Suprapubic skin (tissue), 4 donors: Measurements from ENCODE around the gene SCN4A. TPM values are rescaled to one million over a fixed set of nuclear protein-coding genes. Genes with fewer than 3 reads are reported as not detected.
"Not testable (repeated sequence)": the region's sequence is repeated elsewhere in the genome, so short reads cannot be mapped to it uniquely, and the experiment has no call there.

Experiments used
- DNase-seq, 2 donors: peaks; one replicate each; pipeline ENCODE4 v3.0.0-alpha.2; 2019; ENCODE audit warnings: low spot score in 2 of 2
- H3K27ac ChIP-seq: fragments of 200-600 bp; sonication (generic); one replicate; pipeline ENCODE4 v1.5.1; 2019
- H3K27me3 ChIP-seq: fragments of 200-600 bp; sonication (generic); one replicate; pipeline ENCODE4 v1.5.1; 2019
- H3K36me3 ChIP-seq: fragments of 200-600 bp; sonication (generic); one replicate; pipeline ENCODE4 v1.5.1; 2019
- H3K4me1 ChIP-seq: fragments of 200-600 bp; sonication (generic); one replicate; pipeline ENCODE4 v1.5.1; 2019
- H3K4me3 ChIP-seq: fragments of 200-600 bp; sonication (generic); one replicate; pipeline ENCODE4 v1.5.1; 2019; ENCODE audit warnings: mild to moderate bottlenecking
- H3K9me3 ChIP-seq: fragments of 200-600 bp; sonication (generic); one replicate; pipeline ENCODE4 v1.5.1; 2019
- CTCF ChIP-seq, 2 donors: fragments of 200-600 bp in 1 of 2; fragments of 450-650 bp in 1 of 2; sonication (generic) in 1 of 2; IDR thresholded peaks; one replicate each; pipeline ENCODE4 v1.5.1; 2016 to 2019; ENCODE audit warnings: antibody characterized with exemption in 2 of 2, mild to moderate bottlenecking in 1 of 2, moderate library complexity in 1 of 2
- EP300 ChIP-seq: sonication (generic); formaldehyde crosslinking; IDR thresholded peaks from one replicate; pipeline ENCODE4 v1.6.1; 2017; ENCODE audit warnings: antibody characterized with exemption
- POLR2A ChIP-seq, 2 donors: fragments of 450-650 bp; IDR thresholded peaks; one replicate each; pipeline ENCODE4 v1.6.1; 2017; ENCODE audit warnings: antibody characterized with exemption in 2 of 2, mild to moderate bottlenecking in 2 of 2, moderate library complexity in 2 of 2
- POLR2AphosphoS5 ChIP-seq, 3 donors: sonication (generic); formaldehyde crosslinking; IDR thresholded peaks; one replicate each; pipeline ENCODE4 v1.6.1; 2017; ENCODE audit warnings: antibody characterized with exemption in 3 of 3
- WGBS: methylation state at CpG from one replicate; pipeline ENCODE4 v1.1.5; 2018; 5-methylcytosine and 5-hydroxymethylcytosine counted together
- total RNA-seq, 4 donors: library from RNA; depleted of rRNA; stranded (reverse); fragments of >200 nt; gene quantifications; one replicate each; pipeline ENCODE4 v1.1.0, GENCODE V29; 2016

Gene SCN4A
- total RNA-seq, 4 donors from 2014 or later = 0.45 to 4.5 (median 1.6) TPM

GRCh38 chr17:63984651-63985386, 12.1 kb upstream of the SCN4A start:
- TF ChIP-seq CTCF (IDR thresholded peaks at IDR 0.05) (no peak), POLR2A (IDR thresholded peaks at IDR 0.05) (no peak), POLR2AphosphoS5 (IDR thresholded peaks at IDR 0.05) (peak in 1 of 3 donors; percentile 34), EP300 (no peak)
- peaks cover 61% of the 10 kb centered on the region for H3K4me1 ChIP-seq
- WGBS = 22% methylated on average over 4 of the region's 16 CpGs

DNA sequence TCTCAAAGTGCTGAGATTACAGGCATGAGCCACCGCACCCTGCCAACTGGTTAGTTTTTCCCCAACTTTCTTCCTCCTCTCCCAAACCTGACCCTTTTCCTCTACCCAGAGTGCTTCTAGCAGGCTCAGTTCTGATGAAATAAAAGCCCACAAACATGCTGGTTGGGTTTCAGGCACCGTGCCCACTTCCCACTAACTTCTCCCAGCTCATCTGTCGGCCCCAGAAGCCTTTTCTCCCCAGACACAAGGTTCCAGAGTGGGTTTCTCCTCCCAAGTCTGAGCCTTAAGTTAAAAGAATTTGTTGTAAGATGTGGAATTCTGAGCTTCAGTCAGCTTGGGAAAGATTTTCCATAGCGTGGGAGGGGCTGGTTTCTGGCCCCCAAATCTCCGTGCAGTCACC, 11.5 kb upstream of the SCN4A start:
- H3K4me3 ChIP-seq = no peak overlapping the region
- H3K36me3 ChIP-seq = no peaks in the 10 kb centered on the region
- no peaks in the 10 kb centered on the region for H3K9me3 ChIP-seq
- DNase-seq = no peak
- peaks cover 4% of the 10 kb centered on the region for H3K27me3 ChIP-seq
- 57% methylated on average over 4 of the region's 5 CpGs for WGBS
- no peak for TF ChIP-seq CTCF (IDR thresholded peaks at IDR 0.05)
- no peak for TF ChIP-seq EP300
- TF ChIP-seq POLR2AphosphoS5 (IDR thresholded peaks at IDR 0.05) = no peak
- TF ChIP-seq POLR2A (IDR thresholded peaks at IDR 0.05) = no peak
- peak overlapping the region; percentile 52 for H3K27ac ChIP-seq
- peaks cover 61% of the 10 kb centered on the region for H3K4me1 ChIP-seq

More at GRCh38 chr17:63984651-63985386, 12.1 kb upstream of the SCN4A start:
- H3K36me3 ChIP-seq = no peaks in the 10 kb centered on the region
- H3K4me3 ChIP-seq = no peak overlapping the region
- peak overlapping the region; percentile 52 for H3K27ac ChIP-seq
- peak in 1 of 2 donors; percentile 84 for DNase-seq
- no peaks in the 10 kb centered on the region for H3K9me3 ChIP-seq
- peaks cover 10% of the 10 kb centered on the region for H3K27me3 ChIP-seq

GRCh38 chr17:63983320-63983719, 10.6 kb upstream of the SCN4A start:
- no peak overlapping the region for H3K27ac ChIP-seq
- DNase-seq = peak in 1 of 2 donors; percentile 67
- peaks cover 53% of the 10 kb centered on the region for H3K4me1 ChIP-seq
- WGBS = 76% methylated on average over 5 of the region's 7 CpGs
- no peak overlapping the region for H3K4me3 ChIP-seq
- no peaks in the 10 kb centered on the region for H3K27me3 ChIP-seq
- H3K9me3 ChIP-seq = no peaks in the 10 kb centered on the region
- H3K36me3 ChIP-seq = no peaks in the 10 kb centered on the region
- TF ChIP-seq CTCF (IDR thresholded peaks at IDR 0.05) (no peak), EP300 (no peak), POLR2A (IDR thresholded peaks at IDR 0.05) (no peak), POLR2AphosphoS5 (IDR thresholded peaks at IDR 0.05) (no peak)

DNA sequence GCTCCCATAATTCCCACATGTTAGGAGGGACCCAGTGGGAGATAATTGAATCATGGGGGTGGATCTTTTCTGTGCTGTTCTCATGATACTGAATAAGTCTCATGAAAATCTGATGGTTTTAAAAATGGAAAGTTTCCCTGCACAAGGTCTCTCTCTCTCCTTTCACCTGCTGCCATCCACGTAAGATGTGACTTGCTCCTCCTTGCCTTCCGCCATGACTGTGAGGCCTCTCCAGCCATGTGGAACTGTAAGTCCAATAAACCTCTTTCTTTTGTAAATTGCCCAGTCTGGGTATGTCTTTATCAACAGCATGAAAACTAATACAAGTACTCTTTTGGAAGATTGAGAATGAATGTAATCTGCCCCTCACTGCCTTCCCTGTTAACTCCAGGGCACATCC, 9.9 kb upstream of the SCN4A start:
- H3K4me3 ChIP-seq, H3K9me3 ChIP-seq, H3K27me3 ChIP-seq, DNase-seq, H3K36me3 ChIP-seq, H3K27ac ChIP-seq: not testable (repeated sequence)
- peaks cover 53% of the 10 kb centered on the region for H3K4me1 ChIP-seq
- WGBS = 95% methylated on average over 2 of the region's 2 CpGs

DNA sequence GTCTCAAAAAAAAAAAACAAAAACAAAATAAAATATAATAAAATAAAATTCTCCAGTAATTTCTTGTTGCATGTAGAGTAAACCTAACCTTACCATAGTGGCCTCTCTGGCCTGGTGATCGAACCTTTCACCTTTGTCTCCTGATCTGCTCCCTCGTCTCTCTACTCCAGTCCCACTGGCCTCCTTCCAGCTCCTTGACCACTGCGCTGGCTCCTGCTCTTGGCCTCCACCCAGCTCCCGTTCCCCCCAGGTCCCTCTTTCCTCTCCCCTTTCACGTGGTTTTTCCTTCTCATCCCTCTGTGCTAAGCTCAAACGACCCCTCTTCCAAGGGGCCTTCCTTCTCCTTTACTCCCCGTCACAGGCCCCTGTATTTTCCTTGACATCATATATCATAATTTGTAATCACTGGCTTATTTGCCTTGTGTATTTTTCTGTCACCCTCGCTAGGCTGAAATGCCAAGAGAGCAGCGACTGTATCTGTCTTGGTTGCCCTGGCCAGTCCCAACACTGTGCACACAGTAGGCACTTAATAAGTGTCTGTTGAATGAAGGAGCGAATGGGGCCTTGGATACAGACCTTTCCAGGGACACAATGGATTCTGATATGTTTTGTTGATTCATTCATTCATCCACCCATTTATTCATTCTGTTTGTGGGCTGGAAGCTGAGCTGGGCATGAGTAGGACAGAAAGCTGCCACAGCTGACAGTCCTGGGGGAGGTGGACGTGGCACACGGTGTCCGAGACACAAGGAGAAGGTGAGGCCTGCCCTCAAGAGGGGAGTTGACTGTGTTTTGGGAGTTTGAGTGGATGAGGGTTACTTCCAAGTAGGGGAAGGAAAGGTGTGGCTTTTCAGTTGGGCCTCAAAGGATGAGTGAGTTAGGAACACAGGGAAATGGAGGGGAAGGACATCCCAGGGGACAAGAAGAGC, 5.8 kb upstream of the SCN4A start:
- WGBS = 83% methylated on average over 13 of the region's 13 CpGs

More for the DNA sequence above, 5.8 kb upstream of the SCN4A start:
- no peak overlapping the region for H3K27ac ChIP-seq
- H3K9me3 ChIP-seq = no peaks in the 10 kb centered on the region
- H3K4me3 ChIP-seq = no peak overlapping the region
- no peaks in the 10 kb centered on the region for H3K36me3 ChIP-seq
- H3K27me3 ChIP-seq = no peaks in the 10 kb centered on the region
- TF ChIP-seq CTCF (IDR thresholded peaks at IDR 0.05) = no peak
- TF ChIP-seq EP300 = no peak
- TF ChIP-seq POLR2AphosphoS5 (IDR thresholded peaks at IDR 0.05) = no peak
- TF ChIP-seq POLR2A (IDR thresholded peaks at IDR 0.05) = no peak
- no peak for DNase-seq
- peaks cover 23% of the 10 kb centered on the region for H3K4me1 ChIP-seq
